Muscle layer of colon (tissue), 2 donors: ENCODE measurements around the gene PDHB.

ENCODE experiments used
- H3K27ac ChIP-seq: one replicate; pipeline ENCODE4 v1.7.0; 2013; ENCODE audit warnings: low read depth, mild to moderate bottlenecking, low read length, moderate library complexity
- H3K27me3 ChIP-seq, 2 donors: one replicate each; pipeline ENCODE4 v1.7.0; 2013; ENCODE audit warnings: low read length in 2 of 2, mild to moderate bottlenecking in 2 of 2; ENCODE audit not compliant: insufficient read depth in 2 of 2, control insufficient read depth in 1 of 2
- H3K36me3 ChIP-seq: one replicate; pipeline ENCODE4 v1.7.0; 2013; ENCODE audit warnings: mild to moderate bottlenecking, low read length; ENCODE audit not compliant: insufficient read depth
- H3K4me1 ChIP-seq: one replicate; pipeline ENCODE4 v1.7.0; 2013; ENCODE audit warnings: mild to moderate bottlenecking, low read length; ENCODE audit not compliant: insufficient read depth
- H3K4me3 ChIP-seq, 2 donors: one replicate each; pipeline ENCODE4 v1.7.0; 2013; ENCODE audit warnings: low read length in 2 of 2, low read depth in 1 of 2, mild to moderate bottlenecking in 1 of 2, moderate library complexity in 1 of 2
- H3K9ac ChIP-seq: one replicate; pipeline ENCODE4 v1.7.0; 2013; ENCODE audit warnings: low read length
- H3K9me3 ChIP-seq: one replicate; pipeline ENCODE4 v1.7.0; 2013; ENCODE audit warnings: mild to moderate bottlenecking, low read length
- donor health status: abdominal sarcoma.
- donor health status: Adenocarcinoma of cecum.

The PDHB gene

DNA sequence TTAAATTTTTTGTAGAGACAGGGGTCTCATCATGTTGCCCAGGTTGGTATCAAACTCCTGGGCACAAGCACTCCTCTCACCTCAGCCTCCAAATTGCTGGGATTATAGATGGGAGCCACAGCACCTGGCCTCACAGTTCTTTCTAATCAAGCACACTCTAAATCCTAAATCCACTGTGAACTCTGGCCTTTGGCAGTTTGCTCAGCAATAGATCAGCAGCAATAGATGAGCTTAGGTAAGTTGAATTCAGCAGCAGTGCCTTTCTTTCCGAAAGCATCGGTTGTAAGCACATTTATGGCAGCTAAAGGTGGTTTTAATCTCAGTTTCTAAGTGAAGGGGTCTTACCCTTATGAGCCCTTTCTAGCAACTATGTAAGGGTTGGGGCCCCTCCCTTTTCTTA is 16.6 kb downstream of the PDHB start:
- H3K4me3 ChIP-seq, result no peak overlapping the region
- no peak overlapping the region for H3K9ac ChIP-seq
- no peaks in the 10 kb centered on the region for H3K27me3 ChIP-seq
- H3K9me3 ChIP-seq, result no peaks in the 10 kb centered on the region
- no peak overlapping the region for H3K27ac ChIP-seq
- H3K36me3 ChIP-seq, result peaks cover 27% of the 10 kb centered on the region
- peaks cover 11% of the 10 kb centered on the region for H3K4me1 ChIP-seq

DNA sequence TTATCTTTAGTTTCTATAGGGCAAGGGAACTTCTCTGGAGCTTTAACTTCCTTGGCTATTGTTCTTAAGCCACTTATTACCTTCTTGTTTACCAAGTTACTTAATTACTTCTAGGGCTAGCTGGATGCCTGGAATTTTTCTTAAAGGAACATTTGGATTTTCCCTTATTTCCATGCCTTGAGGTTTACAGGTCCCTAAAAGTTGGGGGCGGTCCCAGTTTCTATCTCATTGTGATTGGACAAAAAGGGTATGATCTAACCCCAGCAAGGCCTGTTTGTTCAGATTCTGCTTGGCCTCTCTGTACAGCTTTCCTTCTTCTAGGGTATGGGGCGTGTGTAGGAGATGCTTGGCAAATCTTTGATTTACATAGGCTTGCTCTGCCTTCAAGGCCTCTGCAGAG is 17.4 kb downstream of the PDHB start:
- H3K9ac ChIP-seq, result no peak overlapping the region

DNA sequence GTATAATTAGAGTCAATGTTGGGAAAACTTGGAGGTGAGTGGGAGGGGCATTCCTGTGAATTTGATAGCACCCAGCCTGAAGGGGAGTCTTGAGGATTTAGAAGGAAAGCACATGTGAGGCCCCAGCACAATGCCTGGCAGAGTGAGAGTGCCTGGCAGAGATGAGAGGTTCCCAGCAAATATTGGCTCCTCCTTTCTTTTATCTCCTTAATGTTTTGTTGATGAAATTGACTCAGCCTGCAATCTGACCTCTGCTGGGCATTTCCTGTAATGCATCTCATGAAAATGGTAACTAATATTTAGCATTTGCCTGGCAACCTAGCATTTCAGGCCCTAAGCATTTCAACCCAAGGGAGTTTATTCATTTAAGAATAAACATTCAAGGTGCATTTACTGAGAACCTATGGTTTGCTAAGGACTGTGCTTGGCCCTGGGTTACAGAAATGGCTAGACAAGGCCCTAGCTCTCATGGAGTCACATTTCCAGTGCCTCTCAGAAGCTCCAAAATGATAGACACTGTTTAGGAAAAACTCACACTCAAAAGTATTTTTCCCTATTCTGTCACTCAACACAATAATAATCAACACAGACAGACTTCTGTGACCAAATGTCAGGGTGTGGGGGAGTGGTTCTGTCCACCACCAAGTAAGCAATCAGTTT is 19.0 kb downstream of the PDHB start:
- Histone ChIP-seq H3K9ac (no peak overlapping the region), H3K4me1 (peaks cover 11% of the 10 kb centered on the region), H3K9me3 (no peaks in the 10 kb centered on the region), H3K4me3 (no peak overlapping the region), H3K27ac (no peak overlapping the region), H3K36me3 (peaks cover 40% of the 10 kb centered on the region), H3K27me3 (no peaks in the 10 kb centered on the region)

More for the DNA sequence above, 17.4 kb downstream of the PDHB start:
- H3K4me3 ChIP-seq, result no peak overlapping the region
- no peak overlapping the region for H3K27ac ChIP-seq
- H3K36me3 ChIP-seq, result peaks cover 30% of the 10 kb centered on the region
- no peaks in the 10 kb centered on the region for H3K9me3 ChIP-seq
- peaks cover 11% of the 10 kb centered on the region for H3K4me1 ChIP-seq
- H3K27me3 ChIP-seq, result no peaks in the 10 kb centered on the region

DNA sequence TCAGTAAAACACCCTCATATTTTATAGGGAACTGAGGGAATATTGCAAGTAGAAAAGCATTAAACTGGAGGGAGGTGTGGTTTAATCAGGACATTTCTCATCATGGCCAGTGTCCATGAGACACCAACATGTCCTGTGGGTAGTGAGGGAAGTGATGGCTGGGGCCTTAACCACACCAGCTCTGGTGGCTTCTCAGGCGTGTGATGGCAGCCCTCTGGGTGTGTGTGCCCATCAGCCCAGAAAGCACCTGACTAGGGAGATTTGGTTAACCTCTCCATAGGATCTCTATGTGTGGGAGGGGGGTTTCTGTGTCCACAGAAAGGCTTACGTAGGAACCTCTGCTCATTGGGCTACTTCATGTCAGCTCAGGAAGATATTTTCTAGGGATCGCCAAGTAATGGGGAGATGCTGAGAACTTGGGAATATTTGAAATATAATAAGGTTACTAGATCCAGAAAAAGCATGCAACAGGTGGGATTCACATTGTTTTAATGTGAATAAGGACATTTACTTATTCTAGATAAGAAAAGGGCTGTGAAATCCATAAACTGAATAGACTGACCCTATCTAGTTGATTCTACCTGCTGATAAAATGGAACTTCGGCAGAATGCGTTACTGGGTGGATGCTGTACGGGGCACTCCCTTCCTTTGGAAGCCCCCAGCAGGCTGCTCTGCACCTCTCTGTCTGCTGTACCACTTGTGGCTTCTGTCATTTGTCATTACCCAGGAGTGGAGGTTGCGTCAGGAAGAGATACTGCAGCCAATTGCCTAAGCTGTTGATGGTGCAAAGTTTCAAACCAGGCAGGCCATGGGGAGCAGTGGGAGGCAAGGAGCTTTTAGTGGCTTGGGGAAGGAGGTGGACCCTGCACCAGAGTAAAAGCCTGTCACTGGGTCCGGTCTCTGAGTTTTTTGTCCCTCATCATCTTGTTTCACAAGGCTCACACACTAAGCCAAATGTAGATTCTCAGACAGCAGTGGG is 21.5 kb downstream of the PDHB start:
- Histone ChIP-seq H3K9ac (no peak overlapping the region), H3K36me3 (peaks cover 46% of the 10 kb centered on the region), H3K9me3 (no peaks in the 10 kb centered on the region), H3K4me1 (peaks cover 11% of the 10 kb centered on the region), H3K27me3 (no peaks in the 10 kb centered on the region), H3K4me3 (no peak overlapping the region), H3K27ac (no peak overlapping the region)

DNA sequence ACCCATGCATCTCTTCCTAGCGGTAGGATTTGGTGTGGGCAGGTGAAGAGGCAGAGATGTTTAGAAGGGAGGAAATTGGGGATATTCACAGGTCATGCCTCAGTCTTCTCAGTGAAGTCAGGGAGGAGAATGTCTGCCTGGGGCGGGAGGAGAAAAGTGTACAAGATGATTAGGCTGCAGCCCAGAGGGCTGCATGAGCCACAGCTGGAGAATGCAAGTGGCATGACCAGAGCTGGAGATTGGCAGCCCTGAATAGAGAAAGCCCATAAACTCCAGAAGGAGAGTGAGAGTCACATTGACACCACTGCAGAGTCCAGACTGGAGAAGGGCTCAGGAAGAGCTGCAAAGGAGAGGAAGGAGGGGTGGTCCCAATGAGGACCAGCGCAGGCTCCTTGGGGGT is 22.6 kb downstream of the PDHB start:
- H3K4me3 ChIP-seq, result no peak overlapping the region
- H3K36me3 ChIP-seq, result peaks cover 44% of the 10 kb centered on the region
- no peak overlapping the region for H3K27ac ChIP-seq
- H3K27me3 ChIP-seq, result no peaks in the 10 kb centered on the region
- peaks cover 11% of the 10 kb centered on the region for H3K4me1 ChIP-seq
- H3K9ac ChIP-seq, result no peak overlapping the region
- H3K9me3 ChIP-seq, result no peaks in the 10 kb centered on the region

DNA sequence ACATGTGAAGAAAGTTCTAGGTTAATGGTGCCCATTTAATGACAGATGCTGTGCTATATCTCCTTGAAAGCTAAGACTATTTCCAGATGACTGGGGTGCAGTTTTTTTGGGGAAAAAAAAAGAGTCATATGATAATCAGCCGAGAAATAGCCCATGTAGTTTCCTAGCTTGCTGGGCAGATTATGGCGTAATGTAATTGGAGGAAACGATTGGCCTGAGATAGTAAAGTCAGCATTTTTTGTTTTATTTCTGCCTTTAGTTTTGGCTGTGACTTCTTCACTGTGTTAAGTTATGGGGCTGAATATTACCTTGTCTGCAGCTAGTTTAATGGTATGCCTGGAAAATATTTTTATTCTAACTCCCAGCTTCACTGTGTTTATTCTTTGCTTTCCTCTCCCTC is 24.0 kb downstream of the PDHB start:
- H3K27ac ChIP-seq, result no peak overlapping the region
- H3K4me3 ChIP-seq, result no peak overlapping the region
- peaks cover 10% of the 10 kb centered on the region for H3K4me1 ChIP-seq
- H3K9ac ChIP-seq, result no peak overlapping the region
- H3K36me3 ChIP-seq, result peaks cover 47% of the 10 kb centered on the region
- no peaks in the 10 kb centered on the region for H3K9me3 ChIP-seq
- H3K27me3 ChIP-seq, result no peaks in the 10 kb centered on the region

DNA sequence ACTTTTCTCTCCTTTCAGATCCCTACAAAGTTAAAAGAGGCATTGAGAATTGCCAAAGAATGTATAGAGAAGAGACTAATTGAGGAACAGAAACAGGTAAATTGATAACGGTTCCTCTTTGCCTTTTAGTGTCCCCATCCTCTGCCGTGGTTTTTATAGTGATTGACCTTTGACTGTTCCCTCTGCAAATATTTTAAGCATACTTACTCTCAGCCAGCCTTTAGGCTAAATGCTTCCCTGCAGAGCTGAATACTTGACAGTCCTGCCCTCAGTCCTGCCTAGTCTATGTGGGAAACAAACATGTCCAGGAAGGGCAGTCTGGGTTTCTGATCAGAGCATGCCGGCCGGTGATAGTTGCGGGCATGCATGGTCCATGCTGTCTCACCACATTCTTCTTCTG is 24.7 kb downstream of the PDHB start:
- Histone ChIP-seq H3K27me3 (no peaks in the 10 kb centered on the region), H3K27ac (no peak overlapping the region), H3K9me3 (no peaks in the 10 kb centered on the region), H3K36me3 (peaks cover 53% of the 10 kb centered on the region), H3K9ac (no peak overlapping the region), H3K4me1 (peaks cover 2% of the 10 kb centered on the region), H3K4me3 (no peak overlapping the region)

DNA sequence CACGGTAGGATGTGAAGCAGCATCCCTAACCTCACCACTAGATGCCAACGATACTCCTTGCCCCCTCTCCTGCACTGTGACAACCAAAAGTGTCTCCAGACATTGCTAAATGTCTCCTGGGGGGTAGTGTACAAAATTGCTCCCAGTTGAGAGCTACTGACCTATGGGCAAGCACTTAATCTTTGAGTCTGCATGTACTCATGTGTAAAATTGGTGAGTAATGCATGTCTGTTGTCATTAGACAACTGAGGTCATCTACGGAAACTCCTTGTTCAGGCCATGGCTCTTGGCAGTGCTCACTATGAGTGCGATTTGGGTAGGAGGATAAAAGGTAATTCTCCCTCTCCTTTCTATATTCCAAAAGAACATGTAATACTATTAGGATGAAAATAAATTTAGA is 29.2 kb downstream of the PDHB start:
- Histone ChIP-seq H3K27me3 (no peaks in the 10 kb centered on the region), H3K36me3 (peaks cover 34% of the 10 kb centered on the region), H3K4me3 (no peak overlapping the region)

DNA sequence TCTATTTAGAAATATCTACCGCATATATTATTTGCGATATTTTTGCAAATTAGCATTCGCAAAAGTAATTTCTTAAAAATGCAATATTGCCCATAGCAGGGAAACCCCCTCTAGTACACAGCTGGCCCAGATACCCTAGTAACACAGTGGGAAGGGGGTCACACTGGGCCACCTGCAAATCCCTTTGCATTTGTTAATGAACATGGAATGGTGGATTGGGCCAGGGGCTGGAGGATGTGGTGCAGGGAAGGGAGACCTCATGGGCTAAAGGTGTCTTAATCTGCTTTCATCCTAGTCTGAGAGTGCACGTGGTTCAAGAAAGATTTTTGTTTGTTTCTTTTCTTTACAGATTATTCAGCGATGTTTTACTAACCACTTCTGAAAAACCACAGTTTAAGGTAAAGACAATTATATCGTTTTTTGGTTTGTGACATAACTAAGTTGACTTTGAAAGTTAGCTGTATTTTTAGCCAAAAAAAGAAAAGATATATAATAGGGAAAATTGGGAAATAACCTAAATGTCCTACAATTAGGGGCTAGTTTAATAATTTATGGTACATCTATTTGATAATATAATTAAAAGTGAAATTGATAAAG is 30.0 kb downstream of the PDHB start:
- peaks cover 34% of the 10 kb centered on the region for H3K36me3 ChIP-seq
- peaks cover 14% of the 10 kb centered on the region for H3K4me1 ChIP-seq
- no peak overlapping the region for H3K4me3 ChIP-seq
- H3K27me3 ChIP-seq, result no peaks in the 10 kb centered on the region
- H3K27ac ChIP-seq, result no peak overlapping the region
- H3K9ac ChIP-seq, result no peak overlapping the region
- no peaks in the 10 kb centered on the region for H3K9me3 ChIP-seq

More for the DNA sequence above, 29.2 kb downstream of the PDHB start:
- Histone ChIP-seq H3K9me3 (no peaks in the 10 kb centered on the region), H3K4me1 (peaks cover 6% of the 10 kb centered on the region), H3K27ac (no peak overlapping the region), H3K9ac (no peak overlapping the region)

DNA sequence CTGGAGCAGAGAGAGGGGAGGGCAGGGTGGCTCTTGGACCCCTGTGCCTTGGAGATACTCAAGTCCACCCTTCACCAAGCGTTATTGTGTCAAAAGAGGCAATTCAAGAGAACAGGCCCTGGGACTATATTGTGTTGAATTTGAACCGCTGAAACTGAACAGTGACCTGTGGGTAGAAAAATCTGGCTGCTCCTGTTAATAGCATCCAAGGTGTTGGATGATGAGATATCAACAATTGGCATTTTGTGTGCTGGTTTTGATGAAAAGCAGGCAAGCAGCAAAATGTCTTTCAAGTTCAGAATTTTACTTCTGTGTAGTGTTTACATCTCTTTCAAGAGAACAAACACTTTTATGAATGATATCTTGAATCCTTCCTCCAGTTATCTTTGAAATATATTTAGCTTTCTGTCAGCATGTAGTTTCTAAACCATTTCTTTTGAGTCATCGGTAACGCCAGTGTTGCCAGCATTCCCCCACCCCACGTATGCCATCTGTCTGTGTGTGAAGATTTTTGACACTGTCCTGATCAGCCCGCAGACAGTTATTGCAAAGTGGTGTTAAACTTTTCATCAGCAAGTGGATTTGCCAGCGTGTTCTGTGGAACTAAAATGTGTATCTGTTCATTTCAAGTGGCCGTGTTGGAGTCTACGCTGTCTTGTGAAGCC is 34.8 kb downstream of the PDHB start:
- peak overlapping the region; percentile 31 for H3K27ac ChIP-seq
- peaks cover 18% of the 10 kb centered on the region for H3K4me1 ChIP-seq
- H3K4me3 ChIP-seq, result no peak overlapping the region
- H3K27me3 ChIP-seq, result no peaks in the 10 kb centered on the region
- H3K36me3 ChIP-seq, result peaks cover 58% of the 10 kb centered on the region
- no peak overlapping the region for H3K9ac ChIP-seq
- H3K9me3 ChIP-seq, result no peaks in the 10 kb centered on the region

DNA sequence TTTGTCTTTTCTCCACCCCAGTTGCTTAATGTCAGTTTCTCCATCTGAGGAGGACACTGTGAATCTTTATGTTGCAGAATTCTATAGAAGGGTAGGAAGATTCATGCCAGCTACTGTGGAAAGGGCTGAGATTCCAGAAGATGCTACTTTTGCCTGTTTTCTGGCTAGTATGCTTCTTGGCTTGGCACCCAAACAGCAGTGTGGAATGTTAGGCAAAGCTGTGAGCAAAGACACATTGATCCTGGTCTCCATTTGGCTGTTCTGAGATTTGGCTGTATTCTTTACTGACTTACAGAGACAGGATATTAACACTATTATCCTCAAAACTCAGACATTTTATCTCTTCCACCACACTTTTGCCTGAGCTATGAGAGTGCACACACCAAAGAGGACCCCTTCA is 39.3 kb downstream of the PDHB start:
- Histone ChIP-seq H3K27ac (no peak overlapping the region), H3K36me3 (peaks cover 41% of the 10 kb centered on the region), H3K4me1 (peaks cover 17% of the 10 kb centered on the region), H3K4me3 (no peak overlapping the region), H3K9me3 (no peaks in the 10 kb centered on the region), H3K27me3 (no peaks in the 10 kb centered on the region), H3K9ac (no peak overlapping the region)
